Stimulated activated CD4-positive, alpha-beta T cell treated with anti-CD3 and anti-CD28 coated beads, Interleukin-4, amount 100 ng/mL, for 4 hours (primary cell): Measurements from ENCODE around the gene ALKBH8.
"Not testable (repeated sequence)": the region's sequence is repeated elsewhere in the genome, so short reads cannot be mapped to it uniquely, and the experiment has no call there.

Experiments used
- DNase-seq, 2 experiments: peaks; one replicate each; pipeline ENCODE4 v3.0.0-alpha.2; 2020

The ALKBH8 gene

DNA sequence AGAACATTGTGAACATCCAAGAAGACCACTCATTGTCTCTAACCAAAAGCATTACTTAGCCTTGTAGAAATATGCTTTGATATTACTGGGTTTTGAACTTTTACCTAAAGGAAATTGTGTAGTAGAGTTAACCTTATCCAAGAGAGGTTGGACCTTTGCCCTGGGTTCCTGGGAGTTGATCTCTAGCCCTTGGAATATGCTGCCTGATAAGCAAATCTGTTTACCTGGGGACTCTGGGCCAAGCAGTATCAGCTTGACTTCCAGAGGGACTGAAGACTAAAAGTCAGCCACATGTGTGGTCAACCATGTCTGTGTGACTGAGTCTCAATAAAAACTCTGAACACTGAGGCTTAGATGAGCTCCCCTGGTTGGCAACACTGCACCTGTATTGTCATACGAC is 63.8 kb downstream of the ALKBH8 start:
- DNase-seq: no peak

DNA sequence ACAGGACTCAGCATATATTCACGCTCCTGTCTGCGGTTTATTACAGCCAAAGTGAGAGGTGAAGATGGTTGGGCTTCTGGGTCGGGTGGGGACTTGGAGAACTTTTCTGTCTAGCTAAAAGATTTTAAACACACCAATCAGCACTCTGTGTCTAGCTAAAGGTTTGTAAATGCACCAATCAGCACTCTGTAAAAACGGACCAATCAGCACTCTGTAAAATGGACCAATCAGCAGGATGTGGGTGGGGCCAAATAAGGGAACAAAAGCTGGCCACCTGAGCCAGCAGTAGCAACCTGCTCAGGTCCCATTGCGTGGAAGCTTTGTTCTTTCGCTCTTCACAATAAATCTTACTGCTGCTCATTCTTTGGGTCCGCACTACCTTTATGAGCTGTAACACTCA is 68.2 kb downstream of the ALKBH8 start:
- DNase-seq: not testable (repeated sequence)

DNA sequence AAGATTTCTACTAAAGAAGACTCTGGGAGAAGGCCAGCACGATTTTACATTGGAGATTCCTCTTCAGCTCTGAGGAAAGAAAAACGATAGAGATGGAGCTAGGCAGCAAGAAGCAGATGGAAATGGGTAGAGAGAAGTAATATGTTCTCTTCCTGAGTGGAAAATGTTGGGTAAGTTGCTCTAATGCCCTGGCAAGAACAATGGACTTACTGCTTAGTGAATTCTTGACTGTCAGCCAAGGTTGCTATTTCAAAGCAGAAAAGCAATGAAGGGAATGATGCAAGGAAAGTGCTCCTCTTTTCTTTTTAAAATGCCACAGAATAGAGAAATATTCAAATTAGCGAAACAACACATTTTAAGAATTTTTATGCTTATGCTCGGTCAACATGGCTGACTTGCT is 69.5 kb downstream of the ALKBH8 start:
- DNase-seq: no peak

DNA sequence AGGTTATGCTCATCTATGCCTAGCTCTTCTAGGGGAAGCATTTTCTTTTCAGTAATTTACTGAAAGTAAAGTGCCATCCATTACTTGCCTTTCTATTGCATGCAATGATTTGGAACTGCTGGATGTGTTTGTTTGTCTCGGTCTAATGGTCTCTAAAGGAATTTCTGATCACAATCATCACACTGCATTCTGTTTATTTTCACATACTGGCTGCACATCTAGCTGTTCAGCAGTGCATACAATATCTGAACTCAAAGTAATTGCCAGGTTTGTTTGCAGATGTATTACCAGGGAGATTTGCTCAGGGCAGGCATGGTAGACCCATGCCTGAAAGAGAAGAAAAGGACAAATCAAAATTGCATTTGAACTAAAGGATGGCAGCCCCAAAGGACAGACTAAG is 71.5 kb downstream of the ALKBH8 start:
- DNase-seq: no peak

DNA sequence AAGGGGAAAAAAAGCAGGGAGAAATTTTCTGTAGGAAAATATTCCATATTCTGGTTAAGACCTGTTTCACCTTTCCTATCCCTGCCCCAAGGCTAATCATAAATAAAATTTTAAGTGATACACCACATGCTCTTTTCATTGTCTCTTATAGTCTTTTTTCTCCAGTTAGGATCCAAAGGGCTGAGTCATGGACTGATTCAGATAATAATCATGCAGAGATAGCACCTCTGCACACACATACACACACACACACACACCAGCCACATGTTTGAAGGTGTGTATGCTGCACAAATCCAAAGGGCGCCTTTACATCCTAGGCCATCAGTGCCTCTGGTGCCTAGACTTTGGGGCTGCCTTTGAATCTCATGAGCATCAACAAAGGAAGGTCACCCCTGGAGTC is 72.4 kb downstream of the ALKBH8 start:
- DNase-seq: no peak

DNA sequence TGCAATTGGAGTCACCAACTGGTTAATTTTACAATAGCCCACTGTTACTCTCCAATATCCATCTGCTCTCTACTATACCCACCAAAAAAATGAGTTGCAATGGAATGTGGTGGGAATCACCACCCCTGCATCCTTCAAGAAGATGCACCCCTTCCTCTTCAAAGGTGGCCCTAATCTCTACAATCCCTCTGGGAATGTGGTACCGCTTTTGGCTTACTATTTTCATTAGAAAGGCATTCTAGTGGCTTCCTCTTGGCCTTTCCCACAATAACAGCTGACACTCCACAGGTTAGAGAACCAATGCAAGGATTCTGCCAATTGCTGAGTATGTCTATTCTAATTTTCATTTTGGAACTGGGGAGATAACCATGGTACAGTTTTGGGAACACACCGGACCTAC is 74.7 kb downstream of the ALKBH8 start:
- no peak for DNase-seq

DNA sequence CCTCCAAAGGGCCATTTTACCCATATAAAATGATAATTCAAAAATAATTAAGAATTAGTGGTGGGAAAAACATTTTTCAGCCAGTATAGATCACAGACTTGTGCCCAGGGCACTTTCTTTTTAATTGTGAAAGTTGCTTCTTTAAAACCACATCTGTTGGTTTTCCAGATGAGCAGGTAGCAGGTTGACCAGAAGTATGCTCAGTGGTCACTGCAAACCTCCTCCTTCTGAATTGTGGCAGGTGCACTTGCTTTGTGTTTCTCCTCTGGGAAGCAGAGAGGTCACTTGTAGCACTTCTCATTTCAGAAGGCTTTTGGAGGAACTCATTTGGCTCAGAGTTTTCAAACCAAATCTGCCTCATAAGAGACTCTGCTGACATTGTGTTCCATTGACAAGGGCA is 83.3 kb downstream of the ALKBH8 start:
- DNase-seq: no peak

DNA sequence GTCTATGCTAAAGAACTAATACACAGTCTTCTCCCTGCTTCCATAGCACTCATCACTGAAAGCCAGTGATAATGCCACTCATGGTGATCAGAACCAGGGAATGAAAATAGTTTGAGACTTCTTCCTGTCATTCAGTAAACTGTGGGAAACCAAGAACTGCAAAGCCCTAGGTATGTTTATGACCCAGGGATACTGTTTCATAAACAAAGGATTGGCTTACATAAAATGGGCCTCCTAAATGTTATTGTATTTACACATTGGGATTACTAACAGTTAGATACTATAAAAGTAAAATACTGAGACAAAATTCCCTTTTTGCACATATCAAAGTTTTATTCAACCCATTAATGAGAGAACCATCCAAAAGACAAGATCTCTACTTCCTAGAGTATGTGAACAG is 86.6 kb downstream of the ALKBH8 start:
- no peak for DNase-seq

DNA sequence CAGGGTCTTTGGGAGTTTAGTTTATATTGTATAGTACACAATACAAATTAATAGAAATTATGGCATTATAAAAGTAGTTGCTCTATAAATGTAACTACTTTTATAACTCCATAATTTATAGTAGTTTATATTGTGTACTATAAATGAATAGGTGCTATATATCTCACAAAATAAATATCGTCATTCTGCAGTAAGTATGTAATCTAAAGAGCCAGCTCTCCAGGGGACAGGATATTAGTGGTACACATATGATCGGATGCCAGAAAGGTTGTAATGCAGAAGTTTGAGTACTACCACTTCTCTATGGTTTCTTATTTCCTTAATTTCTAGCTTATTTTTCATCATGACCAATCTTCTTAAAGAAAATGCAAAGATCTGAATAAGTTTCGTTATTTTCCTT is 87.7 kb downstream of the ALKBH8 start:
- DNase-seq: no peak

DNA sequence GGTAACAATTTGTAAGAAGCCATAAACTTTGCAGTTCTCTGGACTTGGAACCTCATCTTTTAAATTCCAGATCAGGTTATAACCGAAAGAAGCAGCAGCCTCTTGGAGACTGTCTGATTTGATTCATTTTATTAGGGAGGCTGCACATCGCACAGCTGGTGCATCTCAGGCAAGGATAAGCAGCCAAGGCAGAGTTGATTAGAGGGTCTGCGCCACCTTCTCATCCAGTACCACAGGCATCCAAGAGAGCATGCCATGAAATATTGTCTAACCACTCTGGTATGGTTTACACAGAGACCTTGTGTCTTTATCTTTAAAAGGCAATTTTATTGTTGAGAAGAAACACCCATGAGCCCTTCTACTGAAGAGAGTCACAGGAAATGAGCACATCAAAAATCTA is 91.7 kb downstream of the ALKBH8 start:
- DNase-seq: no peak

DNA sequence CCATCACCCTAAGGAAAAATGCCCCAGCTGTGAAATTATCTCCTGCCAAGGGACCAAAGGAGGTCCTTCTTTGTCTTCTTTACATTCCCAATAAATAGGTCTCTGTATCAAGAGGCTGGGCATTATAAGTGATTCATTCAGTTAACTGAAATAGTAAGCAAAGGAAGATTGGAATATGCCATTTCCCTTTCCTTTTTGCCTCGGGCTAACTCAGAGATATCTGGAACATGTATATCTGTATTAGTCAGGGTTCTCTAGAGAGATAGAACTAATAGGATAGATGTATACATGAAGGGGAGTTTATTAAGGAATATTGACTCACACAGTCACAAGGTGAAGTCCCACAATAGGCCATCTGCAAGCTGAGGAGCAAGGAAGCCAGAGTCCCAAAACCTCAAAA is 92.6 kb downstream of the ALKBH8 start:
- no peak for DNase-seq

DNA sequence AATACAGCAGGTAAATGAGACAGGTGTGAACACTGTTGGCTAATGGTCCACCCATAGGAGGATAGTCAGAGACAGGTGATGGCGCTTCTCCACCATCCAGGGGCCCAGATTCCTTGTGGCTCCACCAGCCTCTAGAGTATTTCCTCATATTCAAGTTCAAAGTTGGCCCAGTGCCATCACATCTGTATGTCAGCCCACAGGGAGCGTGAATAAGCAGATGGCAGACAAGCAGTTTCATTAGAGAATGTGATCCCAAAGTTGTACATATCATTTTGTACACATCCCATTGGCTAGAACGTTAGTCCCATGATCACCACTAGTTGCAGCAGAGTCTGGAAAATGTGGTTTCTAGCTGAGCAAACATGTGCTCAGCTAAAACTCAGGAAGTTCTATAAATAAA is 96.9 kb downstream of the ALKBH8 start:
- DNase-seq: no peak

DNA sequence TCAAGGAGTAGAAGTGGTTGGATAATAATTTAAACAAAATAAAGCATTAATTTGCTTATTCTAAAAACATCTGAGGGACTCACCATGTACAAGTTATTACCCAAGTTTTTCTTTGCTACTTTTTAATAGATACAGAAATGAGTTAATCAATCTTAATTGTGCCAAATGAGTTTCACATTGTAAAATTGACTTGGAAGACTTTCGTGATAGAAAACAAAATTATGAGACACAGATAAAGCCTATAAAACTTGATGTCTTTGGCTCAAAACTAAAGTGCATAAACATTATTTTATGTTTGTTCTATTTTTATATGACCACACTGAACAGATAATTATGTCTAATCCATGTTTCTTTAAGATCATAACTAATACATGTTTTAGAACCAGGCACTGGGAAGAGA is 97.8 kb downstream of the ALKBH8 start:
- DNase-seq: no peak

DNA sequence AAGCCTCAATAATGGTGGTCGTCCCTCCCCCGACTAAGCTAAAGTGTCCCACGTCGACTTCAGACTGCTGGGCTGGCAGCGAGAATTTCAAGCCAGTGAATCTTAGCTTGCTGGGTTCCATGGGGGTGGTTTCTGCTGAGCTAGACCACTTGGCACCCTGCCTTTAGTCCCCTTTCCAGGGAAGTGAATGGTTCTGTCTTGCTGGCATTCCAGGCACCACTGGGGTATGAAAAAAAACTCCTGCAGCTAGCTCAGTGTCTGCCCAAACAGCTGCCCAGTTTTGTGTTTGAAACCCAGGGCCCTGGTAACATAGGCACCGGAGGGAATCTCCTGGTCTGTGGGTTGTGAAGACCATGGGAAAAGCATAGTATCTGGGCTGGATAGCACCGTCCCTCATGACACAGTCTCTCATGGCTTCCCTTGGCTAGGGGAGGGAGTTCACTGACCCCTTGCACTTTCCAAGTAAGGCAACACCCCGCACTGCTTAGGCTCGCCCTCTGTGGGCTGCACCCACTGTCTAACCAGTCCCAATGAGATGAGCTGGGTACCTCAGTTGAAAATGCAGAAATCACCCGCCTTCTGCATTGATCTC is 99.2 kb downstream of the ALKBH8 start:
- not testable (repeated sequence) for DNase-seq

DNA sequence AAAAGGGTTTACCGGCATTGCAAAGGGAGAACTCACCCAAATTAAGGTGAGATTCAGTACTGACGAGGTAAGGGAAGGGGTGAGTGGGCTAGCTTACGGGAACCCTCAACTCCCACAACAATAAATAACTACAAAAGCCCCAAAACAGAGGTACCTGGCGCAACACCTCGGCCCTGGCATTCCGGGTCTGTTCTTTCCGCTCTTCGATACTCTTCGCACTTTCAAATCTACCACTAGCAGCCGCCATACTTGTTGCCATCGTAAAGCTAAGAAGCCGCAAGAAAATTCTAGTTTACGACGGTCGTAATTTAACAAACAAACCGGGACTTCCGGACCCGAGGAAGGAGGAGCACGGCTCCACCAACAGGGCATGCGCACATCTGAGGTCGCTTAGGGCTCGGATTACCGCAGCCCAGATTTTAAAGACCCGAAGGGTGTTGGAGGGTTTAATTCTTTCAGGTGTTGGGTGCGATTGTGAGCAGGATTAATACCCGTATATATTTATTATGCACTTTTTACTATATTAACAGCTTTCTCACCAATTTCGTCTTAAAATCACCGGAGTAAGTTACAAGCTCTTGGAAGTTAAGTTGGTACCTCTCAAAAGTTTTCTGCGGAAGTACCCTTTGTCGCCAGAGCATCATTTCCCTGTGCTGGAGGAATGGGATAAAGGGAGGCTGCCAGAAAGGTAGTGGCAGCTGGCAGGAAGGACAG is 107.8 kb downstream of the ALKBH8 start, which contains the start of gene CWF19L2:
Gene CWF19L2 (minus strand): TSS at position 268 of the 714 bp plus-strand sequence. CDS start 9 bp downstream, at position 259.
- DNase-seq: peak; percentile 78 to 88

DNA sequence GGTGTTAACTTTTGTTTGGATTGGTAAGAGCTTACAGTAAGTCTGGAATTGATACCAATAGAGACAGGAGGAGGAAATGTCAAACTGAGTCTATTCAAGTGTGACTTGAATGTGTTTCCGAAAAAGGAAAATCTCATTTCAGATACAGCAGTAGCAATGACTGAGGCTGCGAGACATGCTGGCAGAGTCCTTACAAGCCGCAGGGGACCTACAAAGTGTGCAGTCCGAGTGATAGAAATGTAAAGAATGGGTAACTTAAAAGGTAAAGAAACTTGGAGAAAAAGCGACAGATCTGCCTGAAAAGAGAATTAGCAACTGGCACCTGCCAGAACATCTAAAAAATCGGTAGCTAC is 108.4 kb downstream of the ALKBH8 start:
- no peak for DNase-seq

DNA sequence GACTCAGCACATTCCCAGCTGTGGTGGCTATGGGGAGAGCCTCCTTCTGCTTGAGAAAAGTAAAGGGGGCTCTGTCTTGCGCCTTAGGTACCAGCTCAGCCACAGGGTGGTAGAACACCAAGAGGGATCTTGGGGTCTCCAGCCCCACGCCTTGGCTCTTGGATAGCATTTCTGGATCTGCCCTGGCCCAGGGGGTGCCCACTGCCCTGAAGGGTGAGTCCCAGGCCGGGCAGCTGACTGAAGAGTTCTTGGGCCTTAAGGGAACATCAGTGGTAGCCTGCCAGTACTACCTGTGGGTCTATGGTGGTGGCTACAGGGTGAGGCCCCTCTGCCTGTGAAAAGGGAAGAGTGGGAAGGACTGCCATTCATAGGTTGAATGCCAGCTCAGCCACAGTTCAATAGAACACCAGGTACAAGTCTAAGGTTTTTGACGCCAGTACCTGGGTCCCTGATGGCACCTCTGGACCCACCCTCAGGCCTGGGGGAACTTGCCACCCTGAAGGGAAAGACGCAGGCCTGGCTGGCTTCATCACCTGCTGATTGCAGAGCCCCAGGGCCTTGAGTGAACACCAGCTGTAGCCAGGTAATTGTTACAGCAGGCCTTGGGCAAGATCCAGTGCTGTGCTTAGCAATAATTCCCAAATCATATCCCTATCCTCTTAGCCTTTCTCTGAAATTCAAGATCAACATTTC is 111.8 kb downstream of the ALKBH8 start:
- no peak for DNase-seq
